MM.1S (cell line): ENCODE results near the gene PRR36.

Experiments used
- EZH2 ChIP-seq: fragments of 300-600 bp; sonication (generic); optimal IDR thresholded peaks from 2 replicates; pipeline ENCODE3; 2017; ENCODE audit warnings: low read depth, mild to moderate bottlenecking, antibody characterized with exemption, low read length, mixed read lengths
- EZH2phosphoT487 ChIP-seq: fragments of 300-600 bp; sonication (generic); IDR thresholded peaks from 2 replicates; pipeline ENCODE4 v1.6.1; 2018; ENCODE audit warnings: antibody characterized with exemption, low read length
- TF ChIP-seq, protein P1 (sequence below): fragments of 300-600 bp; sonication (generic); IDR thresholded peaks from 2 replicates; pipeline ENCODE4 v1.5.1; 2016; ENCODE audit warnings: antibody characterized with exemption, low read length, mixed read lengths

- TF ChIP-seq, protein P1, sequence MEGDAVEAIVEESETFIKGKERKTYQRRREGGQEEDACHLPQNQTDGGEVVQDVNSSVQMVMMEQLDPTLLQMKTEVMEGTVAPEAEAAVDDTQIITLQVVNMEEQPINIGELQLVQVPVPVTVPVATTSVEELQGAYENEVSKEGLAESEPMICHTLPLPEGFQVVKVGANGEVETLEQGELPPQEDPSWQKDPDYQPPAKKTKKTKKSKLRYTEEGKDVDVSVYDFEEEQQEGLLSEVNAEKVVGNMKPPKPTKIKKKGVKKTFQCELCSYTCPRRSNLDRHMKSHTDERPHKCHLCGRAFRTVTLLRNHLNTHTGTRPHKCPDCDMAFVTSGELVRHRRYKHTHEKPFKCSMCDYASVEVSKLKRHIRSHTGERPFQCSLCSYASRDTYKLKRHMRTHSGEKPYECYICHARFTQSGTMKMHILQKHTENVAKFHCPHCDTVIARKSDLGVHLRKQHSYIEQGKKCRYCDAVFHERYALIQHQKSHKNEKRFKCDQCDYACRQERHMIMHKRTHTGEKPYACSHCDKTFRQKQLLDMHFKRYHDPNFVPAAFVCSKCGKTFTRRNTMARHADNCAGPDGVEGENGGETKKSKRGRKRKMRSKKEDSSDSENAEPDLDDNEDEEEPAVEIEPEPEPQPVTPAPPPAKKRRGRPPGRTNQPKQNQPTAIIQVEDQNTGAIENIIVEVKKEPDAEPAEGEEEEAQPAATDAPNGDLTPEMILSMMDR = no peak
- TF ChIP-seq EZH2phosphoT487 = no peak
- TF ChIP-seq EZH2 = no peak
Measured at GRCh38 chr19:7830272-7830771, 43.9 kb downstream of the PRR36 start.
